Retinal pigment epithelial cell (primary cell): ENCODE results near the gene TBC1D22A.

Experiments
- DNase-seq: peaks from one replicate; pipeline ENCODE4 v3.0.0-alpha.2; 2010; ENCODE audit warnings: low read depth
- H3K4me3 ChIP-seq: 2 replicates; pipeline ENCODE4 v1.5.1; 2011; ENCODE audit warnings: mild to moderate bottlenecking, low read length, control low read depth, moderate library complexity
- TF ChIP-seq, protein P1 (sequence below): conservative IDR thresholded peaks from 2 replicates; pipeline ENCODE4 v1.5.1; 2011; ENCODE audit warnings: low read depth, low read length, control low read depth, inconsistent platforms

The TBC1D22A gene

GRCh38 chr22:46922037-46922436 lies 159.6 kb downstream of the TBC1D22A start:
- DNase-seq: no peak
- TF ChIP-seq, protein P1, sequence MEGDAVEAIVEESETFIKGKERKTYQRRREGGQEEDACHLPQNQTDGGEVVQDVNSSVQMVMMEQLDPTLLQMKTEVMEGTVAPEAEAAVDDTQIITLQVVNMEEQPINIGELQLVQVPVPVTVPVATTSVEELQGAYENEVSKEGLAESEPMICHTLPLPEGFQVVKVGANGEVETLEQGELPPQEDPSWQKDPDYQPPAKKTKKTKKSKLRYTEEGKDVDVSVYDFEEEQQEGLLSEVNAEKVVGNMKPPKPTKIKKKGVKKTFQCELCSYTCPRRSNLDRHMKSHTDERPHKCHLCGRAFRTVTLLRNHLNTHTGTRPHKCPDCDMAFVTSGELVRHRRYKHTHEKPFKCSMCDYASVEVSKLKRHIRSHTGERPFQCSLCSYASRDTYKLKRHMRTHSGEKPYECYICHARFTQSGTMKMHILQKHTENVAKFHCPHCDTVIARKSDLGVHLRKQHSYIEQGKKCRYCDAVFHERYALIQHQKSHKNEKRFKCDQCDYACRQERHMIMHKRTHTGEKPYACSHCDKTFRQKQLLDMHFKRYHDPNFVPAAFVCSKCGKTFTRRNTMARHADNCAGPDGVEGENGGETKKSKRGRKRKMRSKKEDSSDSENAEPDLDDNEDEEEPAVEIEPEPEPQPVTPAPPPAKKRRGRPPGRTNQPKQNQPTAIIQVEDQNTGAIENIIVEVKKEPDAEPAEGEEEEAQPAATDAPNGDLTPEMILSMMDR: no peak
- no peak overlapping the region for H3K4me3 ChIP-seq

- TF ChIP-seq, protein P1: no peak
- no peak overlapping the region for H3K4me3 ChIP-seq
- no peak for DNase-seq
These were observed 160.9 kb downstream of the TBC1D22A start for GRCh38 chr22:46923394-46923793.

DNA sequence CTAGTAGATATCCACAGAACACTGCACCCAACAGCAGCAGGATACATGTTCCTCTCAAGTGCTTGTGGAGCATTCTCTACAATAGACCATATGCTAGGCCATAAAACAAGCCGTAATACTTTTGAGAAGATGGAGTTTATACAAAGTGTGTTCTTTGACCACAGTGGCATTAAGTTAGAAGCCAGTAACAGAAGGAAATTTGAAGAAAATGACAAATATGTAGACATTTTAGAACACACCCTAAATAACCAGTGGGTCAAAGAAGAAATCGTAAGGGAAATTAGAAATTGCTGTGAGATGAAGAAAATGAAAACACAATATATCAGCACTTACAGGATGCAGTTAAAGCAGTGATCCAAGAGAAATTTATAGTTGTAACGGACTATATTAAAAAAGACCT lies 163.4 kb downstream of the TBC1D22A start:
- no peak for DNase-seq
- TF ChIP-seq, protein P1: no peak
- no peak overlapping the region for H3K4me3 ChIP-seq

- TF ChIP-seq, protein P1: no peak
- DNase-seq: no peak
These were observed 166.7 kb downstream of the TBC1D22A start for GRCh38 chr22:46929046-46929709.

DNA sequence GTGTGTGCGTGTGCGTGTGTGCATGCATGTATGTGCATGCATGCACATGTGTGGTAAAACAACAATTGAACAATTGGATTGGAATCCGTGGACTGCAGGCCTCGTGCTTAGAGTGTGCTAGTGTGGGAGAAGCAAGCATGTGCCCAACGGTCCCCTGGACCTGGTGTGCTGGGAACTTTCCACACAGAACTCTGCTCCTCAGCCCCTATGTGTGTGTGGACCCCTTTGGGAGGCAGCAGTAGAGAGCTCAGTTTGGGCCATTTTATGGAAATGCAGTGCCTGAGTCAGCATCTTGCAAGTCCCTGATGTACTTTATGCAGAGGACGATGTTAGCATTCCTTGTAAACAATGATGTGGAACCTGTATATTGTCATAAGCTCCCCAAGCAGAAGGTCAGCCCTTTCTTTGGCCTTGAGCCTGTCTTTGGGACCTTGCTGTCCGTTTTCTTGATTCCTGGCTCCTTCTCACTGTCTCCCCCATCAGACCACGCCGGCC lies 167.3 kb downstream of the TBC1D22A start:
- no peak overlapping the region for H3K4me3 ChIP-seq
- TF ChIP-seq, protein P1: no peak
- DNase-seq: no peak

More at GRCh38 chr22:46929046-46929709, 166.7 kb downstream of the TBC1D22A start:
- no peak overlapping the region for H3K4me3 ChIP-seq

DNA sequence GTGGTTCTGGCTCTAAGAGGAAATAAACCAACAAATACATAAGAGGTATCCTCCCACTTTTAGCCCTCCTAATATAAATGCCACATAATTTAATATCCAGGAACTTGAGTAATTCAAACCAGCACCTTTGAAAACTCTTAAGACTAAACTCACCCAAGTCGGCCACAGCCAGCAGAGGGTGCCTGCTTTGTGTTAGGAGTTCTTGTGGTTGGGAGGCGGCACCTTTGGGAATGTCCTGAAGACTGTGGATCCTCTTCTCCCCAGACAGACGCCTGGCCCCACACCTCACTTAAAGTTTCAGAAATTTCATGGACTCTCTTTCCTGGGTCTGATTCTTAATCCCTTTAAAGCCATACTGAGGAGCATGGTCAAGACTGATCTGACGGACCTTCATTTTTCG lies 169.0 kb downstream of the TBC1D22A start:
- no peak overlapping the region for H3K4me3 ChIP-seq
- TF ChIP-seq, protein P1: peak; percentile 41
- no peak for DNase-seq

DNA sequence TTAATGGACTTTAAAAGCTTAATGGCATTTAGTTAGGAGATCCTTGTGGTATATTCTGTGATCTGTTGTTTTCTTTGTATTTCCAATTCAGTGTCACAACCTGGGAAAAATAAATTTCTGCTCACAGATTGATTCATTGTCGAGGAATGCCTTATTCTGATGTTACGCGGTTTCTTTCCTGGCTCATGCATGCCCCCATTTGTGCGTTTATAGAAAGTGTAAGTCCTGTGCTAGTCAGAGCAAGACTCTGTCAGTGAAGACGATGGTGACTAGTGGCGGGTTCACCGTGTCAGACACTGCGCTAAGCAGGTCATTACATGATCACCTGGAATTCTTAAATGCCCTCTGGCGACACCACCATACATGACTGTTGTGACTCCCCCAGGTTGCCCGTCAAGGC lies 169.4 kb downstream of the TBC1D22A start:
- DNase-seq: no peak
- TF ChIP-seq, protein P1: no peak

More for the DNA sequence above, 169.4 kb downstream of the TBC1D22A start:
- no peak overlapping the region for H3K4me3 ChIP-seq
